SK-N-SH (cell line): Measurements from ENCODE around the gene CHCHD6. TPM values are rescaled to one million over a fixed set of nuclear protein-coding genes. Genes with fewer than 3 reads are reported as not detected.

ENCODE experiments used
- CTCF ChIA-PET: fragments of 300-600, 350-600 bp; formaldehyde crosslinking; extraction: SDS; loops from one replicate; lab custom pipeline; 2021; lab: Yijun Ruan, JAX
- POLR2A ChIA-PET: fragments of 350-600 bp; sonication (Branson Sonifier 250); formaldehyde crosslinking; extraction: SDS; loops from one replicate; lab custom pipeline; 2020; ENCODE audit warnings: antibody characterized with exemption, inconsistent platforms; lab: Yijun Ruan, JAX
- DNase-seq: peaks from one replicate; pipeline ENCODE4 v3.0.0; 2012
- H2AFZ ChIP-seq: fragments of 200-600 bp; sonication (generic); 2 replicates; pipeline ENCODE4 v1.8.1; 2016; ENCODE audit warnings: antibody characterized with exemption, mild to moderate bottlenecking, low read depth
- H3F3A ChIP-seq: fragments of 200-600 bp; sonication (generic); replicated peaks from 2 replicates; pipeline ENCODE3; 2016; ENCODE audit warnings: antibody characterized with exemption, mild to moderate bottlenecking; ENCODE audit not compliant: insufficient read depth
- H3K27ac ChIP-seq, 2 experiments: fragments of 200-500 bp in 1 of 2; fragments of 200-600 bp in 1 of 2; sonication (Bioruptor generic) in 1 of 2; sonication (generic), shearing (Covaris generic) in 1 of 2; 2 replicates each; pipeline versions ENCODE4 v1.5.1 to v1.6.1; 2014 to 2016; ENCODE audit warnings: low read depth in 2 of 2, inconsistent platforms in 1 of 2, low read length in 1 of 2, mild to moderate bottlenecking in 1 of 2, mixed read lengths in 1 of 2
- H3K27me3 ChIP-seq: fragments of 200-600 bp; sonication (generic), shearing (Covaris generic); 2 replicates; pipeline ENCODE4 v1.6.1; 2016; ENCODE audit warnings: mixed run types; ENCODE audit not compliant: insufficient read depth
- H3K36me3 ChIP-seq, 2 experiments: fragments of 200-500 bp in 1 of 2; fragments of 200-600 bp in 1 of 2; sonication (Bioruptor generic) in 1 of 2; sonication (generic) in 1 of 2; replicated peaks in 1 of 2; 2 replicates each; pipeline versions ENCODE3 to v1.5.1; 2014 to 2016; ENCODE audit warnings: low read length in 1 of 2, mild to moderate bottlenecking in 1 of 2; ENCODE audit not compliant: insufficient read depth in 2 of 2, control insufficient read depth in 1 of 2
- H3K4me1 ChIP-seq, 2 experiments: fragments of 200-500 bp in 1 of 2; fragments of 200-600 bp in 1 of 2; sonication (Bioruptor generic) in 1 of 2; sonication (generic), shearing (Covaris generic) in 1 of 2; 2 replicates each; pipeline versions ENCODE4 v1.5.1 to v1.6.1; 2014 to 2016; ENCODE audit warnings: low read depth in 1 of 2, low read length in 1 of 2, mixed run types in 1 of 2; ENCODE audit not compliant: insufficient read depth in 2 of 2, control insufficient read depth in 1 of 2
- H3K4me2 ChIP-seq: fragments of 200-600 bp; sonication (generic), shearing (Covaris generic); 2 replicates; pipeline ENCODE4 v1.6.1; 2017; ENCODE audit warnings: mixed run types
- H3K4me3 ChIP-seq, 2 experiments: fragments of 200-500 bp in 1 of 2; fragments of 200-600 bp in 1 of 2; sonication (Bioruptor generic) in 1 of 2; sonication (generic), shearing (Covaris generic) in 1 of 2; 2 replicates each; pipeline versions ENCODE4 v1.5.1 to v1.8.1; 2014 to 2016; ENCODE audit warnings: low read depth in 2 of 2, inconsistent platforms in 1 of 2, low read length in 1 of 2, mild to moderate bottlenecking in 1 of 2, mixed read lengths in 1 of 2, moderate library complexity in 1 of 2
- H3K79me2 ChIP-seq: fragments of 200-600 bp; sonication (generic); 2 replicates; pipeline ENCODE4 v1.8.1; 2017; ENCODE audit warnings: mild to moderate bottlenecking; ENCODE audit not compliant: insufficient read depth
- H3K9ac ChIP-seq: fragments of 200-600 bp; sonication (generic); 2 replicates; pipeline ENCODE4 v1.6.1; 2017; ENCODE audit warnings: mixed run types
- H3K9me2 ChIP-seq: fragments of 200-600 bp; sonication (generic); 2 replicates; pipeline ENCODE4 v1.6.1; 2017; ENCODE audit warnings: mixed run types
- H3K9me3 ChIP-seq: fragments of 200-600 bp; sonication (generic); 2 replicates; pipeline ENCODE4 v1.6.1; 2017; ENCODE audit warnings: mixed run types, mild to moderate bottlenecking, moderate library complexity
- H4K20me1 ChIP-seq: fragments of 200-600 bp; sonication (generic); 2 replicates; pipeline ENCODE4 v1.6.1; 2017; ENCODE audit warnings: mild to moderate bottlenecking, mixed run types; ENCODE audit not compliant: insufficient read depth
- CHD2 ChIP-seq: fragments of 150-350 bp; IDR thresholded peaks from 2 replicates; pipeline ENCODE4 v1.6.1; 2018; ENCODE audit warnings: low read length; ENCODE audit not compliant: partially characterized antibody
- ELF1 ChIP-seq: IDR thresholded peaks from 2 replicates; pipeline ENCODE4 v1.4.0; 2012
- FOSL2 ChIP-seq: IDR thresholded peaks from 2 replicates; pipeline ENCODE4 v1.4.0; 2012; ENCODE audit warnings: low read depth, mild to moderate bottlenecking, moderate library complexity, borderline replicate concordance
- FOXM1 ChIP-seq: IDR thresholded peaks from 2 replicates; pipeline ENCODE4 v1.4.0; 2012; ENCODE audit warnings: low read depth, mild to moderate bottlenecking
- GABPA ChIP-seq: IDR thresholded peaks from 2 replicates; pipeline ENCODE4 v1.4.0; 2012; ENCODE audit warnings: low read depth, mild to moderate bottlenecking
- GATA2 ChIP-seq: sonication (generic); formaldehyde crosslinking; IDR thresholded peaks from 2 replicates; pipeline ENCODE4 v1.5.0; 2020; ENCODE audit warnings: mild to moderate bottlenecking, missing genetic modification reagents
- IRF3 ChIP-seq: fragments of 150-350 bp; IDR thresholded peaks from 2 replicates; pipeline ENCODE4 v1.6.1; 2016; ENCODE audit warnings: mild to moderate bottlenecking, low read depth, low read length
- JUND ChIP-seq: IDR thresholded peaks from 2 replicates; pipeline ENCODE4 v1.4.0; 2012
- MXI1 ChIP-seq: IDR thresholded peaks from 2 replicates; pipeline ENCODE4 v1.6.1; 2012; ENCODE audit warnings: mild to moderate bottlenecking, low read depth, low read length, improper control_type of control experiment
- NFIC ChIP-seq: IDR thresholded peaks from 2 replicates; pipeline ENCODE4 v1.4.0; 2012; ENCODE audit warnings: borderline replicate concordance
- PBX3 ChIP-seq: IDR thresholded peaks from 2 replicates; pipeline ENCODE4; 2012
- POLR2AphosphoS5 ChIP-seq: IDR thresholded peaks from 2 replicates; pipeline ENCODE4 v1.6.1; 2012; ENCODE audit warnings: low read depth, low read length
- RAD21 ChIP-seq: IDR thresholded peaks from 2 replicates; pipeline ENCODE4 v1.6.1; 2012; ENCODE audit warnings: mild to moderate bottlenecking, low read length
- REST ChIP-seq: IDR thresholded peaks from 2 replicates; pipeline ENCODE4 v1.6.1; 2012; ENCODE audit warnings: mild to moderate bottlenecking, low read depth, low read length, moderate library complexity
- RFX5 ChIP-seq: IDR thresholded peaks from 2 replicates; pipeline ENCODE4 v1.6.1; 2012; ENCODE audit warnings: mild to moderate bottlenecking, improper control_type of control experiment, low read length
- RXRA ChIP-seq: IDR thresholded peaks from 2 replicates; pipeline ENCODE4 v1.4.0; 2012; ENCODE audit warnings: low read depth, mild to moderate bottlenecking, borderline replicate concordance
- TAF1 ChIP-seq: IDR thresholded peaks from 2 replicates; pipeline ENCODE4 v1.6.1; 2012; ENCODE audit warnings: low read depth, mild to moderate bottlenecking, low read length, moderate library complexity, borderline replicate concordance
- TCF12 ChIP-seq: IDR thresholded peaks from 2 replicates; pipeline ENCODE4 v1.4.0; 2012
- TEAD4 ChIP-seq: IDR thresholded peaks from 2 replicates; pipeline ENCODE4 v1.4.0; 2012; ENCODE audit warnings: mild to moderate bottlenecking, borderline replicate concordance; ENCODE audit not compliant: insufficient read depth
- USF1 ChIP-seq: IDR thresholded peaks from 2 replicates; pipeline ENCODE4 v1.4.0; 2012; ENCODE audit warnings: low read depth, borderline replicate concordance
- WGBS: methylation state at CpG from one replicate; pipeline ENCODE4 v1.1.6; 2017; ENCODE audit warnings: low lambda C conversion rate; 5-methylcytosine and 5-hydroxymethylcytosine counted together
- polyA plus RNA-seq, 3 experiments: library from polyadenylated mRNA; depleted of rRNA; stranded (reverse); fragments of >200 nt; gene quantifications; 2 replicates each; pipeline ENCODE4 v1.2.3, GENCODE V29; 2012

Gene CHCHD6
- polyA plus RNA-seq, 1 of the 3 experiments (the other 2 are of a cell fraction) = 42.5 TPM

GRCh38 chr3:126964261-126964660 is 260.2 kb downstream of the CHCHD6 start:
- no peak overlapping the region for H3K27ac ChIP-seq
- WGBS = 78% methylated on average over 5 of the region's 7 CpGs
- H3K4me3 ChIP-seq = no peak overlapping the region
- H3K27me3 ChIP-seq = no peaks in the 10 kb centered on the region
- TF ChIP-seq GABPA = no peak
- no peak for TF ChIP-seq FOXM1
- TF ChIP-seq FOSL2 = no peak
- TF ChIP-seq TAF1 = no peak
- no peak for TF ChIP-seq CHD2
- TF ChIP-seq NFIC = no peak
- no peak for TF ChIP-seq RXRA
- no peak for TF ChIP-seq MXI1
- no peak for TF ChIP-seq USF1
- TF ChIP-seq RFX5 = no peak
- TF ChIP-seq, all 33 proteins: peak for 0
- Histone ChIP-seq H3K9me3 (no peaks in the 10 kb centered on the region), H3K9ac (no peak overlapping the region), H3K4me1 (peaks cover 0 to 32% of the 10 kb centered on the region in 2 experiments; a peak in 1 of 4 replicates), H3F3A (no peaks in the 10 kb centered on the region), H3K9me2 (no peaks in the 10 kb centered on the region), H3K4me2 (no peak overlapping the region), H4K20me1 (no peaks in the 10 kb centered on the region), H3K79me2 (no peaks in the 10 kb centered on the region), H2AFZ (no peak overlapping the region), H3K36me3 (no peaks in the 10 kb centered on the region)
- POLR2A ChIA-PET = no interaction called here
- CTCF ChIA-PET = interaction anchor here (1.3 to 6.4 kb wide), 2 partner anchors 210 to 284 kb away, joined by 4 to 54 read pairs; no protein-coding TSS in a partner anchor
- DNase-seq = no peak

GRCh38 chr3:126964950-126965349 is 260.9 kb downstream of the CHCHD6 start:
- Histone ChIP-seq H4K20me1 (no peaks in the 10 kb centered on the region), H3K79me2 (no peaks in the 10 kb centered on the region), H3K4me3 (no peak overlapping the region), H2AFZ (no peak overlapping the region), H3K36me3 (no peaks in the 10 kb centered on the region), H3K4me1 (peaks cover 0 to 25% of the 10 kb centered on the region in 2 experiments; a peak in 1 of 4 replicates), H3F3A (no peaks in the 10 kb centered on the region), H3K9me3 (no peaks in the 10 kb centered on the region), H3K27ac (no peak overlapping the region), H3K9ac (no peak overlapping the region), H3K9me2 (no peaks in the 10 kb centered on the region), H3K27me3 (no peaks in the 10 kb centered on the region), H3K4me2 (no peak overlapping the region)
- TF ChIP-seq GATA2 (CRISPR knock-in tag) = no peak
- TF ChIP-seq REST = no peak
- no peak for TF ChIP-seq RFX5
- no peak for TF ChIP-seq PBX3
- no peak for TF ChIP-seq TEAD4
- TF ChIP-seq USF1 = no peak
- TF ChIP-seq NFIC = no peak
- TF ChIP-seq POLR2AphosphoS5 = no peak
- no peak for TF ChIP-seq JUND
- TF ChIP-seq IRF3 = no peak
- no peak for TF ChIP-seq RAD21
- no peak for TF ChIP-seq TCF12
- no peak for TF ChIP-seq GABPA
- TF ChIP-seq MXI1 = no peak
- TF ChIP-seq FOSL2 = no peak
- no peak for TF ChIP-seq ELF1
- WGBS = 93% methylated on average over 8 of the region's 10 CpGs
- ChIA-PET CTCF (interaction anchor here (1.3 to 6.4 kb wide), 3 partner anchors 18 to 285 kb away, joined by 4 to 54 read pairs (median 15); partner anchors contain the start of gene PLXNA1), POLR2A (no interaction called here)
- no peak for DNase-seq
